Measurements from ENCODE around the gene COL13A1. TPM values are rescaled to one million over a fixed set of nuclear protein-coding genes. Genes with fewer than 3 reads are reported as not detected.
A peak's percentile ranks its signal among the peaks of the same experiment; 100 is the strongest.

The COL13A1 gene
- total RNA-seq, 3 donors from 2014 or later (not counting 1 experiment from before 2014, with no cell fraction given), result 5.2 to 22.0 (median 10.3) TPM

- Mint-ChIP-seq H3K4me3 (no peak overlapping the region), H3K36me3 (no peaks in the 10 kb centered on the region), H3K4me1 (no peaks in the 10 kb centered on the region), H3K27me3 (ENCODE audit: low read depth in 2 of 2) (peaks cover 5 to 14% of the 10 kb centered on the region in 2 donors), H3K27ac (no peak overlapping the region), H3K9me3 (no peaks in the 10 kb centered on the region)
- H3K27ac ChIP-seq (ENCODE audit: low read length), result no peak overlapping the region
- H3K27me3 ChIP-seq (ENCODE audit: control insufficient read depth, insufficient read depth, low read length), result no peaks in the 10 kb centered on the region
- H3K4me1 ChIP-seq (ENCODE audit: control insufficient read depth, insufficient read depth, low read length), result no peaks in the 10 kb centered on the region
- H3K36me3 ChIP-seq (ENCODE audit: control insufficient read depth, insufficient read depth, low read length), result no peaks in the 10 kb centered on the region
- H3K4me3 ChIP-seq (ENCODE audit: low read length), result no peak overlapping the region
- intact Hi-C loops (cut with micrococcal nuclease), result no loop called here
- H3K9me3 ChIP-seq (ENCODE audit: control insufficient read depth, insufficient read depth, low read length), result no peaks in the 10 kb centered on the region
- TF ChIP-seq, protein P1, sequence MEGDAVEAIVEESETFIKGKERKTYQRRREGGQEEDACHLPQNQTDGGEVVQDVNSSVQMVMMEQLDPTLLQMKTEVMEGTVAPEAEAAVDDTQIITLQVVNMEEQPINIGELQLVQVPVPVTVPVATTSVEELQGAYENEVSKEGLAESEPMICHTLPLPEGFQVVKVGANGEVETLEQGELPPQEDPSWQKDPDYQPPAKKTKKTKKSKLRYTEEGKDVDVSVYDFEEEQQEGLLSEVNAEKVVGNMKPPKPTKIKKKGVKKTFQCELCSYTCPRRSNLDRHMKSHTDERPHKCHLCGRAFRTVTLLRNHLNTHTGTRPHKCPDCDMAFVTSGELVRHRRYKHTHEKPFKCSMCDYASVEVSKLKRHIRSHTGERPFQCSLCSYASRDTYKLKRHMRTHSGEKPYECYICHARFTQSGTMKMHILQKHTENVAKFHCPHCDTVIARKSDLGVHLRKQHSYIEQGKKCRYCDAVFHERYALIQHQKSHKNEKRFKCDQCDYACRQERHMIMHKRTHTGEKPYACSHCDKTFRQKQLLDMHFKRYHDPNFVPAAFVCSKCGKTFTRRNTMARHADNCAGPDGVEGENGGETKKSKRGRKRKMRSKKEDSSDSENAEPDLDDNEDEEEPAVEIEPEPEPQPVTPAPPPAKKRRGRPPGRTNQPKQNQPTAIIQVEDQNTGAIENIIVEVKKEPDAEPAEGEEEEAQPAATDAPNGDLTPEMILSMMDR (IDR thresholded peaks at IDR 0.05), result no peak
- no peak for DNase-seq
- no peak for ATAC-seq
- 93% methylated on average over 5 of the region's 5 CpGs for WGBS (ENCODE audit: insufficient coverage)
Observed at GRCh38 chr10:69757206-69757552, 44.5 kb upstream of the COL13A1 start.

GRCh38 chr10:69757553-69758309 lies 44.0 kb upstream of the COL13A1 start:
- TF ChIP-seq, protein P1 (IDR thresholded peaks at IDR 0.05), result no peak
- Mint-ChIP-seq H3K4me1 (no peaks in the 10 kb centered on the region), H3K27me3 (ENCODE audit: low read depth in 2 of 2) (peaks cover 2 to 12% of the 10 kb centered on the region in 2 donors), H3K27ac (no peak overlapping the region), H3K9me3 (no peaks in the 10 kb centered on the region), H3K36me3 (no peaks in the 10 kb centered on the region), H3K4me3 (no peak overlapping the region)
- no peak for ATAC-seq
- no peaks in the 10 kb centered on the region for H3K27me3 ChIP-seq (ENCODE audit: control insufficient read depth, insufficient read depth, low read length)
- no peak overlapping the region for H3K4me3 ChIP-seq (ENCODE audit: low read length)
- intact Hi-C loops (cut with micrococcal nuclease), result no loop called here
- 68% methylated on average over 9 of the region's 10 CpGs for WGBS (ENCODE audit: insufficient coverage)
- no peak for DNase-seq
- H3K9me3 ChIP-seq (ENCODE audit: control insufficient read depth, insufficient read depth, low read length), result no peaks in the 10 kb centered on the region
- no peaks in the 10 kb centered on the region for H3K36me3 ChIP-seq (ENCODE audit: control insufficient read depth, insufficient read depth, low read length)
- H3K27ac ChIP-seq (ENCODE audit: low read length), result no peak overlapping the region
- no peaks in the 10 kb centered on the region for H3K4me1 ChIP-seq (ENCODE audit: control insufficient read depth, insufficient read depth, low read length)

GRCh38 chr10:69758310-69758728 lies 43.4 kb upstream of the COL13A1 start:
- TF ChIP-seq, protein P1 (IDR thresholded peaks at IDR 0.05), result no peak
- Histone ChIP-seq H3K4me1 (ENCODE audit: control insufficient read depth, insufficient read depth, low read length) (no peaks in the 10 kb centered on the region), H3K9me3 (ENCODE audit: control insufficient read depth, insufficient read depth, low read length) (no peaks in the 10 kb centered on the region), H3K36me3 (ENCODE audit: control insufficient read depth, insufficient read depth, low read length) (no peaks in the 10 kb centered on the region), H3K4me3 (ENCODE audit: low read length) (no peak overlapping the region), H3K27ac (ENCODE audit: low read length) (no peak overlapping the region), H3K27me3 (ENCODE audit: control insufficient read depth, insufficient read depth, low read length) (no peaks in the 10 kb centered on the region)
- intact Hi-C loops (cut with micrococcal nuclease), result no loop called here
- no peak overlapping the region for H3K4me3 Mint-ChIP-seq
- H3K4me1 Mint-ChIP-seq, result no peaks in the 10 kb centered on the region
- H3K27me3 Mint-ChIP-seq (ENCODE audit: low read depth in 2 of 2), result peaks cover 2 to 12% of the 10 kb centered on the region in 2 donors
- no peaks in the 10 kb centered on the region for H3K36me3 Mint-ChIP-seq
- 57% methylated on average over 1 of the region's 1 CpG for WGBS (ENCODE audit: insufficient coverage)
- no peaks in the 10 kb centered on the region for H3K9me3 Mint-ChIP-seq
- no peak for ATAC-seq
- DNase-seq, result peak in 1 of 2 donors; percentile 8
- no peak overlapping the region for H3K27ac Mint-ChIP-seq

GRCh38 chr10:69759641-69760040 lies 42.1 kb upstream of the COL13A1 start:
- intact Hi-C loops (cut with micrococcal nuclease), result no loop called here
- Mint-ChIP-seq H3K27me3 (ENCODE audit: low read depth in 2 of 2) (peaks cover 2 to 12% of the 10 kb centered on the region in 2 donors), H3K36me3 (no peaks in the 10 kb centered on the region), H3K4me1 (no peaks in the 10 kb centered on the region), H3K4me3 (no peak overlapping the region), H3K27ac (no peak overlapping the region), H3K9me3 (no peaks in the 10 kb centered on the region)
- 90% methylated on average over 6 of the region's 6 CpGs for WGBS (ENCODE audit: insufficient coverage)
- no peaks in the 10 kb centered on the region for H3K27me3 ChIP-seq (ENCODE audit: control insufficient read depth, insufficient read depth, low read length)
- H3K27ac ChIP-seq (ENCODE audit: low read length), result no peak overlapping the region
- H3K36me3 ChIP-seq (ENCODE audit: control insufficient read depth, insufficient read depth, low read length), result no peaks in the 10 kb centered on the region
- DNase-seq (no peak), ATAC-seq (no peak)
- no peaks in the 10 kb centered on the region for H3K9me3 ChIP-seq (ENCODE audit: control insufficient read depth, insufficient read depth, low read length)
- no peaks in the 10 kb centered on the region for H3K4me1 ChIP-seq (ENCODE audit: control insufficient read depth, insufficient read depth, low read length)
- TF ChIP-seq, protein P1 (IDR thresholded peaks at IDR 0.05), result no peak
- H3K4me3 ChIP-seq (ENCODE audit: low read length), result no peak overlapping the region

All from natural killer cell (primary cell).